ENCODE results near the gene RGS3.

RGS3 gene

DNA sequence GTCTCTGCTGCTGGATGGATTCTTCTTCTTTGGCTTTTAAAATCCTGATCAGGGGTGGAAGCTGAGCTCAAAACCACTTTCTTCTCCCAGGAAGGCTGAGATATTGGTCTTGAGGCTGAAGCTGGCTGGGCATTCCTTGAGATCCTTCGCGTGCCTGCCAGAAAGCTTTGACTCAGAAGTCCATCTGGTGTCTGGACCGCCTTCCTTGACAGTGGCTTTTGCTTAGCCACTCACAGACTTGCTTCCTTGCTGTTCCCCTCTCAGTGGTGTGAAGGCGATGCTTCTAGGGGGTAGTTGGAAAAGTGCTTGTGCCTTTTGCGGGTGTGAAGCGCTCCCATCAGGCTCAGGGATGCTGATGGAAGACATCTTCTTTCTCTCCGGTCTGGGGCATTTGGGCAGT is 45.9 kb downstream of the RGS3 start:
- peaks cover 10% of the 10 kb centered on the region for H3K36me3 Mint-ChIP-seq (ENCODE audit: low read depth)
- H3K4me3 Mint-ChIP-seq = no peak overlapping the region
- no peak for DNase-seq
- TF ChIP-seq, protein P1, sequence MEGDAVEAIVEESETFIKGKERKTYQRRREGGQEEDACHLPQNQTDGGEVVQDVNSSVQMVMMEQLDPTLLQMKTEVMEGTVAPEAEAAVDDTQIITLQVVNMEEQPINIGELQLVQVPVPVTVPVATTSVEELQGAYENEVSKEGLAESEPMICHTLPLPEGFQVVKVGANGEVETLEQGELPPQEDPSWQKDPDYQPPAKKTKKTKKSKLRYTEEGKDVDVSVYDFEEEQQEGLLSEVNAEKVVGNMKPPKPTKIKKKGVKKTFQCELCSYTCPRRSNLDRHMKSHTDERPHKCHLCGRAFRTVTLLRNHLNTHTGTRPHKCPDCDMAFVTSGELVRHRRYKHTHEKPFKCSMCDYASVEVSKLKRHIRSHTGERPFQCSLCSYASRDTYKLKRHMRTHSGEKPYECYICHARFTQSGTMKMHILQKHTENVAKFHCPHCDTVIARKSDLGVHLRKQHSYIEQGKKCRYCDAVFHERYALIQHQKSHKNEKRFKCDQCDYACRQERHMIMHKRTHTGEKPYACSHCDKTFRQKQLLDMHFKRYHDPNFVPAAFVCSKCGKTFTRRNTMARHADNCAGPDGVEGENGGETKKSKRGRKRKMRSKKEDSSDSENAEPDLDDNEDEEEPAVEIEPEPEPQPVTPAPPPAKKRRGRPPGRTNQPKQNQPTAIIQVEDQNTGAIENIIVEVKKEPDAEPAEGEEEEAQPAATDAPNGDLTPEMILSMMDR (IDR thresholded peaks at IDR 0.05) = no peak
- no peaks in the 10 kb centered on the region for H3K9me3 Mint-ChIP-seq
- H3K27me3 Mint-ChIP-seq (ENCODE audit: low read depth, poor library complexity) = peaks cover 14% of the 10 kb centered on the region
- no peak overlapping the region for H3K27ac Mint-ChIP-seq
- peaks cover 63% of the 10 kb centered on the region for H3K4me1 Mint-ChIP-seq

DNA sequence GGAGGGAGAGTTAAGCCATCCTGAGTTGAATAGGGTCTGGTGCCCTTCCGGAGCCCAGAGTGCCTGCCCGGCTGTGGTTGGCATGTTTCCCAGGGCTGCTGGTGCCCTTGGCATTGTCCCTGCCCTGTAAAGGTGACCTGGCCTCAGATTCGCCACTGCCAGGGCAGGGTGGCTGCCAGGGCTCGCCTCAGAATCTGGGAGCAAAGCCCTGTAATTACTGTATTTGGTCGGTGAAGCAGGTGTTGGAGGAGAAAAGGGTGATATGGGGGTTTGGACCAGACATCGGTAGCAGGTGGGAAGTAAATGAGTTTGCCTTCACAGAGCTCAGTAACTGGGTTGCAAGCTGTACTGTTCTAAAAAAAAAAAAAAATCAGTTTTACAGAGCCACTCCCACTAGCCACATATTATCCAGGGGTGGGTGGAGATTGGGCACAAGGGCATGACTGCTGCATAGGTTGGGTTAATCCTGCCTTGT is 47.6 kb downstream of the RGS3 start:
- H3K4me3 Mint-ChIP-seq = no peak overlapping the region
- peak overlapping the region; percentile 33 for H3K27ac Mint-ChIP-seq
- TF ChIP-seq, protein P1 (IDR thresholded peaks at IDR 0.05) = no peak
- DNase-seq = no peak
- peaks cover 10% of the 10 kb centered on the region for H3K36me3 Mint-ChIP-seq (ENCODE audit: low read depth)
- peaks cover 53% of the 10 kb centered on the region for H3K4me1 Mint-ChIP-seq
- H3K27me3 Mint-ChIP-seq (ENCODE audit: low read depth, poor library complexity) = peaks cover 17% of the 10 kb centered on the region
- no peaks in the 10 kb centered on the region for H3K9me3 Mint-ChIP-seq

DNA sequence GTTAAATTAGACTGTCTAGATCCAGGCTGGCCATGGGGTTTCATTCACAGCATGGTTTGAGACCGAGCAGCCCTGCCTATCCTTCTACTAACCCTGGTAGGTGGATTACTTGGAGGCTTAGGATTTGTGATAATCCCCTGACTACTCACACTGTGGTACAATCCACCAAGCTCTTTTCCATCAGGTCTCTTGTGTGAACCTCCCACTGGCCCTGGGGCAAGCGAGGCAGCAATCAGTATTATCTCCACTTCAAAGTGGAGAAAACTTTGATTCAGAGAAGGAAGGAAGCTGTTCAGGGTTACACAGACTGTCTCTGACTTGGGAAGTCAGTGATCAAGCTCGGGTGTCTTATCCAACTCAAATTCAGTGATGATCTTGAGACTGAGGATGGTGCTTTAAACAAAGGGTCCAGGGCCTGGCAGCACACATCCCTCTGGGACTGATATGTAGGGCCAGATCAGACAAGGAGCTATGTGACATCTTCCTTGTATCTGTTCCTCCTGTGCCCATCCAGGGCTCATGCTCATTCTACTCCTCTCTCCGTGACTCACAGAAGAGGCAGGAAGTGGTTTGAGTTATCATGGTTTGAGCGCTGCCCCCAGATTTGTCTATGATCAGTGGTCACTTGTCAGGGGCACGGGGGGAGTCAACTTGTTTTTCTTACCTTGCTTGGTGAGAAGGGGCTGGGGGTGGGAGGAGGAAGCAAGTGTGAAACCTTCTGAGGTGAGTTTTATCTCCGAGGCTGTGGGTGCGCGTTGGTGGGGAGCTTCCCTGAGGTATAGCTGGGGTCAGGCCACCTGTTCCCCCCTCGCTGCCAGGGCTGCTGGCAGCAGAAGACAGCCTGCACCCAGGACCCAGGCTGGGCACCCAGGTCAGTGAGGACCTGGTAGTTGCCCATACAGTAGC is 48.6 kb downstream of the RGS3 start:
- Mint-ChIP-seq H3K36me3 (ENCODE audit: low read depth) (peaks cover 10% of the 10 kb centered on the region), H3K27me3 (ENCODE audit: low read depth, poor library complexity) (peaks cover 18% of the 10 kb centered on the region), H3K9me3 (no peaks in the 10 kb centered on the region), H3K4me3 (no peak overlapping the region), H3K27ac (peak overlapping the region; percentile 53), H3K4me1 (peaks cover 48% of the 10 kb centered on the region)
- no peak for DNase-seq
- TF ChIP-seq, protein P1 (IDR thresholded peaks at IDR 0.05) = no peak

DNA sequence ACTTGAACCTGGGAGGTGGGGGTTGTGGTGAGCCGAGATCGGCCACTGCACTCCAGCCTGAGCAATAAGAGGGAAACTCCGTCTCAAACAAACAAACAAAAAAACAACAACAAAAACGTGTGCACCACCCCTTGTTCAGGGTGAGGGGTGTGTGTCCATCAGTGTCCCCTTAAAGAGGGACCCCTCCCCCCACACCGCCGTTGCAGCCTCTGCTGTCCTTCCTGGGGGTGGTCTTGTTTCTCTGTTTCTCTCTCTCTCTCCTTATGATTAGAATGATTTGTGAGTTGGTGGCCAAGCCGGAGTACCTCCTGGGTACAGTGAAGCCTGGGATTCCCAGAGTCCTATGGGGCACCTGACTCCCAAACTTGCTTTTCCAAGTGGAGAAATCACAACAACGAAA is 49.6 kb downstream of the RGS3 start:
- Mint-ChIP-seq H3K27ac (no peak overlapping the region), H3K27me3 (ENCODE audit: low read depth, poor library complexity) (peaks cover 21% of the 10 kb centered on the region), H3K9me3 (no peaks in the 10 kb centered on the region), H3K36me3 (ENCODE audit: low read depth) (peaks cover 10% of the 10 kb centered on the region), H3K4me1 (peaks cover 56% of the 10 kb centered on the region), H3K4me3 (no peak overlapping the region)
- DNase-seq = no peak
- TF ChIP-seq, protein P1 (IDR thresholded peaks at IDR 0.05) = no peak

DNA sequence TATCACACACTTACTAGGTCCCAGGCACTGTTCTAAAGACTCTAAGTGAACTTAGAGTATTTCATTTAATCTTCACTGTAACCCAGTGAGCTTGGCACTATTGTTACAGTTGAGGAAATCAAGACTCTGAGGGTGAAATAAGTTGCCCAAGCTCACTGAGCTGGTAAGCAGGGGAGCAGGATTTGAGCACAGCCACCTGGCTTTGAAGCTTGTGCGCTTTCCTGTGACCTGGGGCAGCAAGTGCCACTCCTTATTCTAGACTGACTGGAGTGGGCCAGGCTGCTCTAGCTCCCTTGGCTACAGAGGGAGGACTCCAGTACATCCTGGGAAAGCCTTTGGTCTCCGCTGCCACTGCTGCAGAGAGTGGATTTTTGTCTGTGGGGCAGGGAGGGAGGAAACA is 50.0 kb downstream of the RGS3 start:
- Mint-ChIP-seq H3K4me1 (peaks cover 56% of the 10 kb centered on the region), H3K4me3 (no peak overlapping the region), H3K36me3 (ENCODE audit: low read depth) (peaks cover 8% of the 10 kb centered on the region), H3K27ac (no peak overlapping the region), H3K27me3 (ENCODE audit: low read depth, poor library complexity) (peaks cover 18% of the 10 kb centered on the region), H3K9me3 (no peaks in the 10 kb centered on the region)
- TF ChIP-seq, protein P1 (IDR thresholded peaks at IDR 0.05) = no peak
- no peak for DNase-seq

DNA sequence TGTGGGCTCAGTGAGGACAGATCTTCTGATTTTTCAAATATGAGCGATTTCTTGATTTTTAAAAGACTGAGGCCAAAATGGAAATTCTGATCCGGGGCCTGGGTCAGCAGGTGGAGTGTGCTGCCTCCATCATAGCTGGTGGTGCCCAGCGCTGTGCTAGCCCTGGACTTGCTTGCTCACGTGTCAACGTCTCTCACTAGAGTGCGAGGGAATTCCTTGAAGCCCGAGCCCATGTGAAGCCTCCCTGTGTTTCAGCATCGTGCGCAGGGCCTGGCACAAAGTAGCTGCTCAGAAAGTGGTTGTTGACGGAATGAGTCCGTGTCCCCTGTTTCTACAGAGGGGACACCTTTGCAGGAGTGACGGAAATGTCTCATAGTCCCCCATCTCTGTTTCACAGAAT is 50.5 kb downstream of the RGS3 start:
- Mint-ChIP-seq H3K36me3 (ENCODE audit: low read depth) (peaks cover 6% of the 10 kb centered on the region), H3K9me3 (no peaks in the 10 kb centered on the region), H3K27ac (no peak overlapping the region), H3K4me3 (no peak overlapping the region), H3K27me3 (ENCODE audit: low read depth, poor library complexity) (peaks cover 17% of the 10 kb centered on the region), H3K4me1 (peaks cover 58% of the 10 kb centered on the region)
- TF ChIP-seq, protein P1 (IDR thresholded peaks at IDR 0.05) = no peak
- no peak for DNase-seq
